H1 (cell line): ENCODE results near the gene HPX. TPM values are rescaled to one million over a fixed set of nuclear protein-coding genes. Genes with fewer than 3 reads are reported as not detected.
A peak's percentile ranks its signal among the peaks of the same experiment; 100 is the strongest.

ENCODE experiments used
- CTCF ChIA-PET: fragments of 300-600 bp; sonication (Branson Sonifier 250); formaldehyde crosslinking; loops from one replicate; lab custom pipeline; 2021; ENCODE audit not compliant: partially characterized antibody; lab: Charles Lee
- POLR2A ChIA-PET: fragments of 300-600 bp; sonication (Branson Sonifier 250); formaldehyde crosslinking; loops from one replicate; lab custom pipeline; 2021; ENCODE audit warnings: inconsistent platforms; ENCODE audit not compliant: partially characterized antibody; lab: Charles Lee
- DNase-seq, 2 experiments: peaks; one replicate each; pipeline versions ENCODE4 v3.0.0 to v3.0.0-alpha.2; 2010 to 2022; ENCODE audit warnings: low spot score in 2 of 2, low read depth in 1 of 2, mixed read lengths in 1 of 2
- FAIRE-seq: peaks from 2 replicates; lab custom pipeline; 2011; peaks lifted over from hg19 to GRCh38; lab: Jason Lieb, UNC
- H2AFZ ChIP-seq: 2 replicates; pipeline ENCODE4 v1.8.1; 2012; ENCODE audit warnings: low read length, inconsistent platforms
- H2AK5ac ChIP-seq: 2 replicates; pipeline ENCODE4 v1.6.1; 2013; ENCODE audit warnings: low read depth, low read length
- H2BK120ac ChIP-seq: replicated peaks from 2 replicates; pipeline ENCODE3; 2013; ENCODE audit warnings: low read depth, low read length, inconsistent platforms
- H2BK12ac ChIP-seq: 2 replicates; pipeline ENCODE4 v1.6.1; 2013; ENCODE audit warnings: low read depth, low read length
- H2BK15ac ChIP-seq: 2 replicates; pipeline ENCODE4 v1.6.1; 2013; ENCODE audit warnings: low read length
- H2BK20ac ChIP-seq: 2 replicates; pipeline ENCODE4 v1.6.1; 2013; ENCODE audit warnings: low read length
- H2BK5ac ChIP-seq: 2 replicates; pipeline ENCODE4 v1.6.1; 2013; ENCODE audit warnings: low read depth, low read length
- H3K14ac ChIP-seq: 2 replicates; pipeline ENCODE4 v1.6.1; 2013; ENCODE audit warnings: inconsistent platforms; ENCODE audit not compliant: insufficient read length
- H3K18ac ChIP-seq: 2 replicates; pipeline ENCODE4 v1.6.1; 2013; ENCODE audit warnings: low read length; ENCODE audit errors: extremely low read depth
- H3K23ac ChIP-seq: 2 replicates; pipeline ENCODE4 v1.6.1; 2013; ENCODE audit warnings: inconsistent platforms; ENCODE audit not compliant: insufficient read length
- H3K23me2 ChIP-seq: 2 replicates; pipeline ENCODE4 v1.6.1; 2013; ENCODE audit warnings: low read depth, low read length
- H3K27ac ChIP-seq: 2 replicates; pipeline ENCODE4 v1.6.1; 2011; ENCODE audit warnings: low read depth, low read length, inconsistent platforms
- H3K27me3 ChIP-seq, 4 experiments: replicated peaks in 1 of 4; 1 replicate in 1 of 4; 2 replicates in 3 of 4; pipeline versions ENCODE4 v1.6.1 to v1.8.1; 2011 to 2013; ENCODE audit warnings: low read length in 3 of 4, mild to moderate bottlenecking in 3 of 4, inconsistent platforms in 2 of 4, mixed read lengths in 2 of 4, moderate library complexity in 1 of 4; ENCODE audit not compliant: control insufficient read depth in 3 of 4, insufficient read depth in 3 of 4; ENCODE audit errors: extremely low read depth in 1 of 4
- H3K36me3 ChIP-seq, 4 experiments: 2 replicates each; pipeline versions ENCODE4 v1.6.1 to v1.8.1; 2011 to 2013; ENCODE audit warnings: mild to moderate bottlenecking in 4 of 4, low read length in 3 of 4, moderate library complexity in 2 of 4, control low read depth in 1 of 4, inconsistent platforms in 1 of 4; ENCODE audit not compliant: insufficient read depth in 4 of 4, control insufficient read depth in 2 of 4
- H3K4ac ChIP-seq: replicated peaks from 2 replicates; pipeline ENCODE3; 2013; ENCODE audit warnings: low read length, low read depth, mixed read lengths, inconsistent platforms; ENCODE audit not compliant: insufficient read length
- H3K4me1 ChIP-seq, 4 experiments: replicated peaks in 1 of 4; 1 replicate in 1 of 4; 2 replicates in 3 of 4; pipeline versions ENCODE4 v1.6.1 to v1.8.1; 2011 to 2013; ENCODE audit warnings: low read length in 3 of 4, inconsistent platforms in 2 of 4, mixed read lengths in 1 of 4; ENCODE audit not compliant: insufficient read depth in 4 of 4, control insufficient read depth in 3 of 4
- H3K4me2 ChIP-seq, 2 experiments: 2 replicates each; pipeline versions ENCODE4 v1.6.1 to v1.8.1; 2011 to 2013; ENCODE audit warnings: low read depth in 2 of 2, low read length in 2 of 2, control low read depth in 1 of 2, inconsistent platforms in 1 of 2, mild to moderate bottlenecking in 1 of 2; ENCODE audit not compliant: insufficient read depth in 1 of 2
- H3K4me3 ChIP-seq, 4 experiments: fragments of 200-600, 300-600 bp in 1 of 4; sonication (generic), shearing (Covaris generic), sonication (Bioruptor Twin) in 1 of 4; 2 replicates each; pipeline versions ENCODE4 v1.5.1 to v1.8.1; 2011 to 2016; ENCODE audit warnings: low read length in 4 of 4, low read depth in 3 of 4, control low read depth in 2 of 4, inconsistent platforms in 2 of 4, mild to moderate bottlenecking in 2 of 4, mixed read lengths in 1 of 4, moderate library complexity in 1 of 4; ENCODE audit not compliant: insufficient read depth in 2 of 4; ENCODE audit errors: extremely low read depth in 1 of 4
- H3K56ac ChIP-seq: replicated peaks from 2 replicates; pipeline ENCODE3; 2013; ENCODE audit warnings: low read depth, mild to moderate bottlenecking, mixed read lengths, low read length, inconsistent platforms; ENCODE audit not compliant: insufficient read length
- H3K79me1 ChIP-seq: 2 replicates; pipeline ENCODE4 v1.6.1; 2013; ENCODE audit warnings: low read depth, low read length, control low read depth
- H3K79me2 ChIP-seq, 2 experiments: 2 replicates each; pipeline versions ENCODE4 v1.6.1 to v1.8.1; 2012 to 2013; ENCODE audit warnings: low read length in 2 of 2, mild to moderate bottlenecking in 2 of 2, inconsistent platforms in 1 of 2; ENCODE audit not compliant: insufficient read depth in 2 of 2, control insufficient read depth in 1 of 2
- H3K9ac ChIP-seq, 4 experiments: replicated peaks in 1 of 4; 1 replicate in 1 of 4; 2 replicates in 3 of 4; pipeline versions ENCODE4 v1.6.1 to v1.8.1; 2011 to 2013; ENCODE audit warnings: low read depth in 3 of 4, low read length in 3 of 4, control low read depth in 2 of 4, mild to moderate bottlenecking in 2 of 4, moderate library complexity in 2 of 4, inconsistent platforms in 1 of 4; ENCODE audit errors: extremely low read depth in 1 of 4
- H3K9me3 ChIP-seq, 2 experiments: 2 replicates each; pipeline versions ENCODE4 v1.6.1 to v1.8.1; 2012 to 2013; ENCODE audit warnings: mild to moderate bottlenecking in 2 of 2, moderate library complexity in 2 of 2, control low read depth in 1 of 2, inconsistent platforms in 1 of 2, low read depth in 1 of 2, low read length in 1 of 2, mixed read lengths in 1 of 2; ENCODE audit not compliant: insufficient read depth in 2 of 2
- H4K20me1 ChIP-seq, 2 experiments: replicated peaks in 1 of 2; 2 replicates each; pipeline versions ENCODE3 to v1.8.1; 2011 to 2013; ENCODE audit warnings: inconsistent platforms in 2 of 2, low read length in 2 of 2, mild to moderate bottlenecking in 1 of 2; ENCODE audit not compliant: insufficient read depth in 2 of 2, control insufficient read depth in 1 of 2
- H4K5ac ChIP-seq: 2 replicates; pipeline ENCODE4 v1.6.1; 2013; ENCODE audit warnings: low read length, low read depth, mixed read lengths, inconsistent platforms; ENCODE audit not compliant: insufficient read length
- H4K8ac ChIP-seq: 2 replicates; pipeline ENCODE4 v1.8.0; 2013; ENCODE audit warnings: mild to moderate bottlenecking, moderate library complexity, low read length, inconsistent platforms; ENCODE audit not compliant: insufficient read depth; ENCODE audit errors: extremely low read depth
- H4K91ac ChIP-seq: replicated peaks from 2 replicates; pipeline ENCODE3; 2013; ENCODE audit warnings: low read length, mixed read lengths, inconsistent platforms; ENCODE audit not compliant: insufficient read length
- WGBS, 2 experiments: shearing (Covaris generic) in 1 of 2; methylation state at CpG; one replicate each; pipeline versions ENCODE4 v1.1.6 to v1.1.7; 2013 to 2015; ENCODE audit warnings: low lambda C conversion rate in 2 of 2, mixed read lengths in 2 of 2, inconsistent platforms in 1 of 2, low coverage in 1 of 2, missing lambda C conversion rate in 1 of 2; ENCODE audit not compliant: insufficient replicate concordance in 2 of 2, insufficient coverage in 1 of 2, insufficient read length in 1 of 2; ENCODE audit errors: extremely low coverage in 1 of 2, missing lambda C conversion rate in 1 of 2; 5-methylcytosine and 5-hydroxymethylcytosine counted together
- polyA plus RNA-seq, 7 experiments: library from polyadenylated mRNA; depleted of rRNA in 3 of 7; stranded (reverse) in 5 of 7; unstranded in 2 of 7; fragments of >200 nt in 5 of 7; fragments of 200-250 nt in 2 of 7; gene quantifications; 1 replicate in 5 of 7; 2 replicates in 1 of 7; 4 replicates in 1 of 7; pipeline versions ENCODE4 v1.2.1 to v1.2.3, GENCODE V29; 2011 to 2013; ENCODE audit warnings: missing spikeins in 2 of 7, mixed read lengths in 2 of 7
- total RNA-seq: library from RNA; stranded (reverse); fragmentation: NEBNext Ultra II Directional; extraction: Animal tissue kit (Norgen Biotek cat#: 25700); gene quantifications from 2 replicates; pipeline ENCODE4 v1.2.1, GENCODE V29; 2021

The HPX gene
- total and polyA plus RNA-seq, 2 of the 8 experiments (the other 6 are each of a cell fraction or from before 2014, with no cell fraction given) = 0.80 to 0.97 TPM

DNA sequence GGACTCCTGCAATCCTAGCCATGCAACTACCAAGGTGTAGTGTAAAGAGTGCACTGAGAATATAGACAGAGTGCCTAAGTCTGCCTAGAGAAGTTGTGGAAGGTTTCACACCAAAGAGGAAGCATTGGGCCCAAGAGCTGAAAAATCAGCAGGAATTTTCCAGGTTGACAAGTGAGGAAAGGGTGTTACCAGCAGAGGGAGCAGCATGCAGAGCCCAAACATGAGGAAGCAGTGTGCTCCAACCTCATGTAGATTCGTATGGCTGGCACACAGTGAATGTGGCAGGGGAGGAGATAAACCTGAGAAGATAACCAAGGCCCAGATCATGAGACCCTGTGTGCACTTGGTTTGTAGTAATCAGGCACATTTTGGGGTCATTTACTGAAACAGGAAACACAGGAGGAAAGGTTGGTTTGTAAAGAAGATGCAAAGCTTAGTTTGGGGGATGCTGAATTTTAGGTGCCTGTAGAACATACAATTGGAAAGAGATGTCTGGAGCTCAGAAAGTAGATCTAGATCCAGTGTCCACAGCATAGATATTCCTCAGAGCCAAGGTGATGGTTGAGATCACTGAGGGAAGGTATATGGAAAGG is 1.7 kb downstream of the HPX start:
- Histone ChIP-seq H2AK5ac (no peak overlapping the region), H3K9ac (no peak overlapping the region), H3K4me1 (peaks cover 0 to 4% (median 0%) of the 10 kb centered on the region in 4 experiments; a peak in 2 of 7 replicates), H3K14ac (no peak overlapping the region), H3K9me3 (no peaks in the 10 kb centered on the region), H4K5ac (no peak overlapping the region), H3K79me1 (no peaks in the 10 kb centered on the region), H3K4me3 (no peak overlapping the region), H2BK20ac (no peak overlapping the region), H3K4ac (no peak overlapping the region), H2BK15ac (no peak overlapping the region), H2BK120ac (no peak overlapping the region), H3K56ac (no peak overlapping the region), H2BK5ac (no peak overlapping the region), H4K91ac (no peak overlapping the region), H4K8ac (no peak overlapping the region), H4K20me1 (no peaks in the 10 kb centered on the region), H3K36me3 (no peaks in the 10 kb centered on the region), H3K18ac (no peak overlapping the region), H2AFZ (0 out of 2 replicates have a peak overlapping the region, but pooled peaks have one; percentile 63), H3K79me2 (no peaks in the 10 kb centered on the region), H3K23me2 (no peaks in the 10 kb centered on the region), H3K27me3 (no peaks in the 10 kb centered on the region), H3K4me2 (no peak overlapping the region), H3K27ac (no peak overlapping the region), H2BK12ac (no peak overlapping the region), H3K23ac (no peak overlapping the region)
- FAIRE-seq (peak; percentile 89), DNase-seq (peak in 1 of 2 experiments; percentile 54)
- ChIA-PET POLR2A (interaction anchor here (1.0 to 2.0 kb wide), 4 partner anchors 9 to 20 kb away, joined by 3 to 7 read pairs (median 4); partner anchors contain the start of gene APBB1), CTCF (interaction anchor here (0.6 to 22.7 kb wide), 29 partner anchors 7 to 155 kb away, joined by 3 to 585 read pairs (median 5); partner anchors contain the start of genes SMPD1 and TRIM3)
- 63% methylated on average over 1 of the region's 1 CpG; no CpG with 5 or more reads in 1 of the 2 experiments for WGBS, 2 experiments
